GM21390 (cell line): ENCODE measurements around the gene PPARD.
A peak's percentile ranks its signal among the peaks of the same experiment; 100 is the strongest.
"Not testable (repeated sequence)": the region's sequence is repeated elsewhere in the genome, so short reads cannot be mapped to it uniquely, and the experiment has no call there.

Experiments used
- ATAC-seq: cut with Tn5 transposase; IDR thresholded peaks from one replicate; pipeline ENCODE4 v1.9.1; 2021; ENCODE audit not compliant: unreplicated experiment

Gene PPARD

DNA sequence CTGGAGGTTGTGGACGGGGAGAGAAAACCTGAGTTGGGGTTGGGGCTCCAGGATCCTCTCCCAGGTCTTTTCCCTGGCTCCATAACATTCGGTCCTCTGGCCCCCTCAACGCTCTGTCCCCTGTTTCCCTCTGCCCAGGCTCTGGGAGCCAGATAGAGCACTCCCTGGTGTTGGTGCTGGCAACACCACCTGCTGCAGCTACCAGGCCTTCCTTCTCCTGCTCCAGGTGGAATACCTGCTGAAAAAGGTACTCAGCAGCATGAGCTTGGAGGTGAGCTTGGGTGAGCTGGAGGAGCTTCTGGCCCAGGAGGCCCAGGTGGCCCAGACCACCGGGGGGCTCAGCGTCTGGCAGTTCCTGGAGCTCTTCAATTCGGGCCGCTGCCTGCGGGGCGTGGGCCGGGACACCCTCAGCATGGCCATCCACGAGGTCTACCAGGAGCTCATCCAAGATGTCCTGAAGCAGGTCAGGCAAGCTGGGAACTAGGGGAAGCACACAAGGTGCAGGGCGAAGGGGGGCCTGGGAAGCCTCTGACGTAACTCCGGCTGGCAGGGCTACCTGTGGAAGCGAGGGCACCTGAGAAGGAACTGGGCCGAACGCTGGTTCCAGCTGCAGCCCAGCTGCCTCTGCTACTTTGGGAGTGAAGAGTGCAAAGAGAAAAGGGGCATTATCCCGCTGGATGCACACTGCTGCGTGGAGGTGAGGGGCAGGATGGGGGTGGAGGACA is 30.1 kb upstream of the PPARD start:
- ATAC-seq: no peak

DNA sequence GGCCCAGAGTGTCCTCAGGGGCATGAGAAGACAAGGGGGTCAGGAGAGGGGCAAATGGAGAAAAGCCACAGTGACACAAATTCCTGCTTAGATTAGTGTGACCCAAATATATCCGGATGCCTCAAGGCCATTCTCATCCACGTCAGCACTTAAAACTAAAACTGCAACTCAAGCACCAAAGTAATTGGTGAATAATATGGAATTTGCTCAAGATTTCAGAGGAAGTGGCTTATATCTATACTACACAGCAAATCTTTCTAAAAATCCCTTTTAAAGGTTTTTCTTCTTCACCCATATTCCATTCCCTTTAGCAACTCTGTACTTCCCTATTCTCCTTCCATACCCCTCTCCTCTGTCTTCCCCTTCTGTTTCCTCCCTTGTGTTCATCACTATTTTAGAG is 29.6 kb upstream of the PPARD start:
- no peak for ATAC-seq

- ATAC-seq: no peak
Observed at GRCh38 chr6:35317483-35318195, 24.7 kb upstream of the PPARD start.

DNA sequence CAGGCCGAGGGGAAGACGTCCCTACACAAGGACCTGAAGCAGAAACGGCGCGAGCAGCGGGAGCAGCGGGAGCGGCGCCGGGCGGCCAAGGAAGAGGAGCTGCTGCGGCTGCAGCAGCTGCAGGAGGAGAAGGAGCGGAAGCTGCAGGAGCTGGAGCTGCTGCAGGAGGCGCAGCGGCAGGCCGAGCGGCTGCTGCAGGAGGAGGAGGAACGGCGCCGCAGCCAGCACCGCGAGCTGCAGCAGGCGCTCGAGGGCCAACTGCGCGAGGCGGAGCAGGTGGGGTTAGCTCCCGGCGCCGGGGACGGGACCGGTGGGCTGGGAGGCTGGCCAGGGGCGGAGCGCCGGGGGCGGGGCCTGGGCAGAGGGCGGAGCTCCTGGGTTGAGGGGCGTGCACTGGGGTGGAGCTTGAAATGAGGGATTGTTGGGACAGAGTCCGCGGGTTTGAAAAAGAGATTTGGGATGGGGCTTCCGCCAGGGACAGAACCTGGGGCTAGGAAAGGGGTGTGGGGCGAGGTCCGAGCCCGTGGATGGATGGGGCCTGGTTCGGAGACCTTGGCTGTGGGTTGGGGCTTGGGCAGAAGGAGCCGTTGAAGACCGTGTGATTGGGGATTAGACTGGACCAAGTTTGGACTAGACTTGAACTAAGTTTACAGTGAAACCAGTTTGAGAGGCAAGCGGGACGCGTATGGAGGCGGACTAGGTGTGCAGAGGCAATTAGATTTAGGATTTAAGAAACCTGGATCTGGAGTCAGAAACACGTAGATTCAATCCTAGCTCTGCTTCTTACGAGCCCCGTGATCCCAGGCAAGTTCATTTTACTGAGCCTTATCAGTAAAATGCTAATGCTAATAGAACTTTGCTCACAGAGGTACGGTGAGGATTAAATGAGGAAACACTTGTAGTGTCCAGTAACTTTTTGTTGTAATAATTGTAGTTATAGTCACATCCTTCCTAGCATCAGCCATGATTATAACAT is 23.9 kb upstream of the PPARD start:
- ATAC-seq: no peak

DNA sequence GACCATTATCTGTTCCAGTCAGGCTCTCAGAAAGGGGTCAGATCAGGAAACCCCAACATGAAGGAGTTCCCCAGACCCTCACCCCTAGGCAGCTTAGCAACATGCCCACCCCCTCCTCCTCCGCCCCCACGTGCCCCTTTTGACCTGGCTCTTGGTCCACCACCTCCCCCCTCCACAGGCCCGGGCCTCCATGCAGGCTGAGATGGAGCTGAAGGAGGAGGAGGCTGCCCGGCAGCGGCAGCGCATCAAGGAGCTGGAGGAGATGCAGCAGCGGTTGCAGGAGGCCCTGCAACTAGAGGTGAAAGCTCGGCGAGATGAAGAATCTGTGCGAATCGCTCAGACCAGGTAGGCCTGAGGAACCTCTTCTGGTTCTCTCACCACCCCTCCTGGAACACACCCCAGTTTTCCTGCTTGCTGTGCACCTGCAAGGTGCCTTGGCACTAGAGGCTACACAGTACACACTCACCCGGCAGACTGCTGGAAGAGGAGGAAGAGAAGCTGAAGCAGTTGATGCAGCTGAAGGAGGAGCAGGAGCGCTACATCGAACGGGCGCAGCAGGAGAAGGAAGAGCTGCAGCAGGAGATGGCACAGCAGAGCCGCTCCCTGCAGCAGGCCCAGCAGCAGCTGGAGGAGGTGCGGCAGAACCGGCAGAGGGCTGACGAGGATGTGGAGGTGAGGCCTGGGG is 22.9 kb upstream of the PPARD start:
- ATAC-seq: no peak

DNA sequence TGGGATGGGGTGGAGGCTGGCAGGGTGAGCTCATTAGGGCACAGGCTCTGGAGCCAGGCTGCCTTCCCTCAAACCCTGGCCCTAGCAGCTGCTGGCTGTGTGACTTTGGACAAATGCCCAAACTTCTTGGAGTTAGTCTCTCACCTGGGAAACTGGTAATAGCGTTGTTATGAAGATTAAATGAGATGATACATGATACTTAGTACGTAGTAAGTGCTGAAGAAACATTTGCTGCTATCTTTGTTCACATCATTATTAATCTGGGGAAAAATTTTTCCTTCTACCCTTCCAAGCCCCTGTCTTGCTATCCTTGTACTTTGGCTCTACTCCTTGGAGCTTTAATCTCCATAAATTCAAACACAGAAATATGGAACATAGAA is 22.3 kb upstream of the PPARD start:
- ATAC-seq: no peak

- ATAC-seq: no peak
Observed at GRCh38 chr6:35321091-35321490, 21.3 kb upstream of the PPARD start.

- peak; percentile 53 for ATAC-seq
Observed at GRCh38 chr6:35327349-35328027, 14.9 kb upstream of the PPARD start.

GRCh38 chr6:35328108-35328723 is 14.1 kb upstream of the PPARD start:
- no peak for ATAC-seq

DNA sequence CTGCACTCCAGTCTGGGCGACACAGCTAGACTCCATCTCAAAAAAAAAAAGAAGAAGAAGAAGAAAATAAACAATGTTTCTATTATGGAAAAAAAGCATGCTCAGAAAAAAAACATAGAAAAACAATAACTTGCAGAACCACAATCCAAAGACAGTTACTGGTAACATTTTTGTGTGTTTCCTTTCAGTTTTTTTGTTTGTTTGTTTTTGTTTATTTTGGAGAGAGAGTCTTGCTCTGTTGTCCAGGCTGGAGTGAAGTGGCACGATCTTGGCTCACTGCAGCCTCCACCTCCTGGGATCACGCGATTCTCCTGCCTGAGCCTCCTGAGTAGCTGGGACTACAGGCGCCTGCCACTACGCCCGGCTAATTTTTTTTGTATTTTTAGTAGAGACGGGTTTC is 13.4 kb upstream of the PPARD start:
- not testable (repeated sequence) for ATAC-seq

DNA sequence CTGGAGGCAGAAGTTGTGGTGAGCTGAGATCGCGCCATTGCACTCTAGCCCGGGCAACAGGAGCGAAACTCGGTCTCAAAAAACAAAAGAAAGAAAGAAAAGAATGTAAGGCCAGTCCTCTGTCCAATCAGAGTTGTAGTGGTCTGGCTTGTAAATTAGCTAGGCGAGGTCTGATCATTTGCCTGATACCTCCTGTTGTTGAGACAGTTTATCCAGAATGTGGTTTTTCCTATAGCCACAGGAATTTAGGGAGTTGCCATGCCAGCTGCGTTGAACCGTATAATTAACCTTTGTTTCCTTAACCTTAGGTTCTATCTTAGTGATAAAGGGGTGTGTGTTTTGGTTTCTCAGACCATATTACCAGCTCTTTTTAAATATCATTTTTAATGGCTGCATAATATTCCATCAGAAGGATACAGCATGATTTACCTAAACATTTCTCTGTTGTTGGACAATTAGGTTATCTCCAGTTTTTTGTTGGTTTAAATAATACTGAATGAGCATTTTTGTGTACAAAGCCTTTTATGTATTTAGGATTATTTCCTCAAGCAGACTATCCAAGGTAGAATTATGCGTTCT is 11.7 kb upstream of the PPARD start:
- no peak for ATAC-seq

GRCh38 chr6:35332074-35332887 is 10.1 kb upstream of the PPARD start:
- ATAC-seq: not testable (repeated sequence)

DNA sequence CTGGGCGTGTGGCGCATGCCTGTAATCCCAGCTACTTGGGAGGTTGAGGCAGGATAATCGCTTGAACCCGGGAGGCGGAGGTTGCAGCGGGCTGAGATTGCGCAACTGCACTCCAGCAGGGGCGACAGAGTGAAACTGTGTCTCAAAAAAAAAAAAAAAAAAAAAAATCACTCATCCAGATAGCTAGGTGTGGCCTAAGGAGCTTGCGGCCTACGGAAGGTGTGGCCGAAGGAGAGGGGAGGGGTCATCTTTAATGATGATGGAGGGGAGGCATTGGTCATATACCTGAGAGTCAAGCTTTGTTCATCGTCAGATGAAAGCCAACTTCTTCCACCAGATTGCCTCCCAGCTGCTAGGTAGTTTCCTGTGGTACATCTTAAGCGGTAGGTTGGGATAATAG is 801 bp upstream of the PPARD start:
- ATAC-seq: no peak

GRCh38 chr6:35343092-35343834 is 905 bp downstream of the PPARD start:
- ATAC-seq: no peak

DNA sequence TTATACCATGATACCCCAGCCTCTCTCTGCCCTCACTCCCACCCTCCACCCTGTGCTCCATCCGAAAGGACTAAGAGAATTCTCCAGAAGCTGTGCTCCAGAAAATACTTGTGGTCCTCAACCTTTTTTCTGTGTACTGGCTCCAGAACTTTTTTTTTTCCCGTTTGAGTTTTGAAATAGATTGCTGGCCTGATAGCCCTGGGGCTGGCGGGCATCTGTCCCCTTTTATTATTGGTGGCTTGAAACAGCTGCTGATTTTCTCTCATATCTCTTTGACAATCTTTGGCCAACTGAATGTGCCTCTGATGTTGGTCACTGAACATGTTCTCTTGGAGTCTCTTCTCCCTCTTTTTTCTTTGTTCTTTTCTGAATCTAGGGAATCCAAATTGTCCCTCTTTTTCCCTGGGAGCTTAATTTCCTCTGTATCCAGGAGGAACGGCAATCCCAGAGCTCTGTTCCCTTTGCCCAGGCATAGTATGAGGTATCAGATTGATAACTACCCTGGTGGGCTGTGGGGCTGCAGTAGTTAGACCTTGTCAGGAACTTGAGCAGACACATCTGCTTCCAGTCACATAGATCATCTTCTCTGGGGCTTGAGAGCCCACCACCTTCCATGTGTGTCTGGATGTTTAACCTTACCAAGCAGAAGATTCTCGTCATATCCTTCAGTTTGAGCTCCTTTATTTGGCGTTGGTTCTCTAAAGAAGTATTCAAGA is 1.6 kb downstream of the PPARD start:
- ATAC-seq: no peak

- ATAC-seq: no peak
Observed at GRCh38 chr6:35351422-35351821, 9.1 kb downstream of the PPARD start.

GRCh38 chr6:35352735-35353134 is 10.4 kb downstream of the PPARD start:
- ATAC-seq: no peak
